GM12878 (cell line): ENCODE data around the gene OTOA. TPM values are rescaled to one million over a fixed set of nuclear protein-coding genes. Genes with fewer than 3 reads are reported as not detected.

ENCODE experiments used
- EP300 ChIP-seq, 2 experiments: fragments of 150-350 bp in 1 of 2; IDR thresholded peaks; 2 replicates each; pipeline ENCODE4 v1.6.1; 2011 to 2012; ENCODE audit warnings: low read depth in 2 of 2, low read length in 2 of 2, borderline replicate concordance in 1 of 2, improper control_type of control experiment in 1 of 2, inconsistent platforms in 1 of 2; ENCODE audit not compliant: control insufficient read depth in 1 of 2
- HDAC6 ChIP-seq: fragments of 200-600 bp; sonication (generic); IDR thresholded peaks from one replicate; pipeline ENCODE4 v1.8.0; 2017; ENCODE audit warnings: antibody characterized with exemption; ENCODE audit not compliant: unreplicated experiment
- KLF5 ChIP-seq: fragments of 450-650 bp; IDR thresholded peaks from 2 replicates; pipeline ENCODE4 v1.6.1; 2014; ENCODE audit warnings: mild to moderate bottlenecking; ENCODE audit not compliant: partially characterized antibody
- NKRF ChIP-seq: fragments of 450-650 bp; conservative IDR thresholded peaks from 2 replicates; pipeline ENCODE4 v1.6.1; 2017; ENCODE audit warnings: mild to moderate bottlenecking, moderate library complexity
- POLR2AphosphoS5 ChIP-seq: IDR thresholded peaks from 2 replicates; pipeline ENCODE4 v1.6.1; 2011; ENCODE audit warnings: mild to moderate bottlenecking, low read length, inconsistent platforms
- RCOR1 ChIP-seq: conservative IDR thresholded peaks from 2 replicates; pipeline ENCODE4 v1.6.1; 2012; ENCODE audit warnings: low read depth, low read length, improper control_type of control experiment
- ZBED1 ChIP-seq: IDR thresholded peaks from 2 replicates; pipeline ENCODE4 v1.6.1; 2016; ENCODE audit warnings: borderline replicate concordance
- ZNF274 ChIP-seq: IDR thresholded peaks from one replicate; pipeline ENCODE4 v1.8.0; 2011; ENCODE audit not compliant: insufficient read length, insufficient read depth
- polyA plus RNA-seq, 11 experiments: library from polyadenylated mRNA; depleted of rRNA in 4 of 11; unstranded in 6 of 11; stranded (reverse) in 5 of 11; fragments of >200 nt; fragmentation: Nextera tagmentation in 4 of 11; fragmentation: Illumina TruSeq in 1 of 11; extraction: Ambion mirVana in 4 of 11; extraction: Trizol in 1 of 11; gene quantifications; 1 replicate in 1 of 11; 2 replicates in 10 of 11; pipeline versions ENCODE4 v1.2.1 to v1.2.3, GENCODE V29; 2011 to 2016; ENCODE audit warnings: inconsistent platforms in 2 of 11, missing spikeins in 2 of 11, low read depth in 1 of 11
- total RNA-seq, 4 experiments: library from RNA; depleted of rRNA in 3 of 4; stranded (reverse); fragments of >200 nt in 3 of 4; fragmentation: Illumina TruSeq in 1 of 4; extraction: Trizol in 1 of 4; gene quantifications; 2 replicates each; pipeline versions ENCODE4 v1.2.1 to v1.2.3, GENCODE V29; 2013 to 2021
- TF ChIP-seq, protein P1 (sequence below): fragments of 150-350 bp; IDR thresholded peaks from 2 replicates; pipeline ENCODE4 v1.6.1; 2016; ENCODE audit warnings: low read depth, low read length
- TF ChIP-seq, protein P2 (sequence below), 3 experiments: IDR thresholded peaks in 2 of 3; conservative IDR thresholded peaks in 1 of 3; 2 replicates each; pipeline ENCODE4 v1.5.1; 2011; ENCODE audit warnings: low read depth in 3 of 3, low read length in 3 of 3, mild to moderate bottlenecking in 3 of 3, control low read depth in 2 of 3, moderate library complexity in 2 of 3, inconsistent platforms in 1 of 3, mixed read lengths in 1 of 3; ENCODE audit not compliant: control insufficient read depth in 2 of 3, insufficient read depth in 1 of 3; ENCODE audit errors: extremely low read depth in 1 of 3

Gene OTOA
- total and polyA plus RNA-seq, 10 of the 15 experiments (the other 5 are each of a cell fraction or from before 2014, with no cell fraction given): 0.33 to 1.5 (median 0.61) TPM

- TF ChIP-seq, protein P1, sequence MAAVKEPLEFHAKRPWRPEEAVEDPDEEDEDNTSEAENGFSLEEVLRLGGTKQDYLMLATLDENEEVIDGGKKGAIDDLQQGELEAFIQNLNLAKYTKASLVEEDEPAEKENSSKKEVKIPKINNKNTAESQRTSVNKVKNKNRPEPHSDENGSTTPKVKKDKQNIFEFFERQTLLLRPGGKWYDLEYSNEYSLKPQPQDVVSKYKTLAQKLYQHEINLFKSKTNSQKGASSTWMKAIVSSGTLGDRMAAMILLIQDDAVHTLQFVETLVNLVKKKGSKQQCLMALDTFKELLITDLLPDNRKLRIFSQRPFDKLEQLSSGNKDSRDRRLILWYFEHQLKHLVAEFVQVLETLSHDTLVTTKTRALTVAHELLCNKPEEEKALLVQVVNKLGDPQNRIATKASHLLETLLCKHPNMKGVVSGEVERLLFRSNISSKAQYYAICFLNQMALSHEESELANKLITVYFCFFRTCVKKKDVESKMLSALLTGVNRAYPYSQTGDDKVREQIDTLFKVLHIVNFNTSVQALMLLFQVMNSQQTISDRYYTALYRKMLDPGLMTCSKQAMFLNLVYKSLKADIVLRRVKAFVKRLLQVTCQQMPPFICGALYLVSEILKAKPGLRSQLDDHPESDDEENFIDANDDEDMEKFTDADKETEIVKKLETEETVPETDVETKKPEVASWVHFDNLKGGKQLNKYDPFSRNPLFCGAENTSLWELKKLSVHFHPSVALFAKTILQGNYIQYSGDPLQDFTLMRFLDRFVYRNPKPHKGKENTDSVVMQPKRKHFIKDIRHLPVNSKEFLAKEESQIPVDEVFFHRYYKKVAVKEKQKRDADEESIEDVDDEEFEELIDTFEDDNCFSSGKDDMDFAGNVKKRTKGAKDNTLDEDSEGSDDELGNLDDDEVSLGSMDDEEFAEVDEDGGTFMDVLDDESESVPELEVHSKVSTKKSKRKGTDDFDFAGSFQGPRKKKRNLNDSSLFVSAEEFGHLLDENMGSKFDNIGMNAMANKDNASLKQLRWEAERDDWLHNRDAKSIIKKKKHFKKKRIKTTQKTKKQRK: no peak
- TF ChIP-seq EP300 (IDR thresholded peaks at IDR 0.05; ENCODE audit: borderline replicate concordance in 1 of 2, control insufficient read depth in 1 of 2, low read depth in 2 of 2, low read length in 2 of 2) (peak; percentile 61 to 74; a peak in 3 of 4 replicates), KLF5 (no peak), ZBED1 (no peak), NKRF (no peak), RCOR1 (no peak), POLR2AphosphoS5 (no peak), ZNF274 (no peak), HDAC6 (no peak)
- TF ChIP-seq, protein P2, sequence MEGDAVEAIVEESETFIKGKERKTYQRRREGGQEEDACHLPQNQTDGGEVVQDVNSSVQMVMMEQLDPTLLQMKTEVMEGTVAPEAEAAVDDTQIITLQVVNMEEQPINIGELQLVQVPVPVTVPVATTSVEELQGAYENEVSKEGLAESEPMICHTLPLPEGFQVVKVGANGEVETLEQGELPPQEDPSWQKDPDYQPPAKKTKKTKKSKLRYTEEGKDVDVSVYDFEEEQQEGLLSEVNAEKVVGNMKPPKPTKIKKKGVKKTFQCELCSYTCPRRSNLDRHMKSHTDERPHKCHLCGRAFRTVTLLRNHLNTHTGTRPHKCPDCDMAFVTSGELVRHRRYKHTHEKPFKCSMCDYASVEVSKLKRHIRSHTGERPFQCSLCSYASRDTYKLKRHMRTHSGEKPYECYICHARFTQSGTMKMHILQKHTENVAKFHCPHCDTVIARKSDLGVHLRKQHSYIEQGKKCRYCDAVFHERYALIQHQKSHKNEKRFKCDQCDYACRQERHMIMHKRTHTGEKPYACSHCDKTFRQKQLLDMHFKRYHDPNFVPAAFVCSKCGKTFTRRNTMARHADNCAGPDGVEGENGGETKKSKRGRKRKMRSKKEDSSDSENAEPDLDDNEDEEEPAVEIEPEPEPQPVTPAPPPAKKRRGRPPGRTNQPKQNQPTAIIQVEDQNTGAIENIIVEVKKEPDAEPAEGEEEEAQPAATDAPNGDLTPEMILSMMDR (IDR thresholded peaks at IDR 0.05 in 2 of 3, conservative IDR thresholded peaks at IDR 0.05 in 1 of 3; ENCODE audit: control insufficient read depth in 2 of 3, extremely low read depth in 1 of 3, insufficient read depth in 1 of 3, low read depth in 3 of 3, low read length in 3 of 3): peak; percentile 67 to 81 (median 79)
These were observed 6.7 kb upstream of the OTOA start (continued) for GRCh38 chr16:21656795-21657768.
